B cell (primary cell): Measurements from ENCODE around the gene GSG1. TPM values are rescaled to one million over a fixed set of nuclear protein-coding genes. Genes with fewer than 3 reads are reported as not detected.

Experiments used
- ATAC-seq: fragments of 200-7000 bp; cut with Tn5 transposase; one replicate; pipeline ENCODE4 v1.10.0; 2021; ENCODE audit warnings: low read depth, mild to moderate bottlenecking, moderate number of reproducible peaks, moderate library complexity
- CTCF ChIA-PET: fragments of 350-600 bp; sonication (Branson Sonifier 250); formaldehyde crosslinking; loops from one replicate; lab custom pipeline; 2021; ENCODE audit warnings: antibody characterized with exemption, inconsistent platforms; lab: Charles Lee
- POLR2A ChIA-PET: fragments of 350-600 bp; sonication (Branson Sonifier 250); formaldehyde crosslinking; loops from one replicate; lab custom pipeline; 2021; ENCODE audit warnings: antibody characterized with exemption; lab: Charles Lee
- DNase-seq: peaks from one replicate; pipeline ENCODE4 v3.0.0; 2013
- H2AFZ ChIP-seq: 2 replicates; pipeline ENCODE4 v1.6.1; 2012; ENCODE audit warnings: mild to moderate bottlenecking, low read depth, low read length; ENCODE audit not compliant: insufficient read depth, poor library complexity, severe bottlenecking
- H3K27ac ChIP-seq, 2 donors: 1 replicate in 1 of 2; 2 replicates in 1 of 2; pipeline ENCODE4 v1.5.1; 2012 to 2013; ENCODE audit warnings: low read length in 2 of 2, mild to moderate bottlenecking in 2 of 2, moderate library complexity in 1 of 2
- H3K27me3 ChIP-seq, 4 experiments: fragments of 200-600 bp in 1 of 4; sonication (generic) in 1 of 4; replicated peaks in 1 of 4; 1 replicate in 2 of 4; 2 replicates in 2 of 4; pipeline versions ENCODE4 v1.6.1 to v1.7.0; 2013 to 2016; ENCODE audit warnings: low read length in 3 of 4, mild to moderate bottlenecking in 2 of 4, mixed read lengths in 1 of 4, moderate library complexity in 1 of 4; ENCODE audit not compliant: insufficient read depth in 4 of 4, control insufficient read depth in 3 of 4; ENCODE audit errors: control extremely low read depth in 1 of 4
- H3K36me3 ChIP-seq, 2 experiments: replicated peaks in 1 of 2; 1 replicate in 1 of 2; 2 replicates in 1 of 2; pipeline versions ENCODE4 v1.6.1 to v1.7.1; 2013; ENCODE audit warnings: low read length in 1 of 2; ENCODE audit not compliant: insufficient read depth in 2 of 2, control insufficient read depth in 1 of 2; ENCODE audit errors: control extremely low read depth in 1 of 2, extremely low read depth in 1 of 2
- H3K4me1 ChIP-seq, 2 donors: fragments of 200-600 bp in 1 of 2; sonication (generic) in 1 of 2; 1 replicate in 1 of 2; 2 replicates in 1 of 2; pipeline versions ENCODE4 v1.5.1 to v1.6.1; 2013 to 2017; ENCODE audit warnings: low read length in 2 of 2; ENCODE audit not compliant: control insufficient read depth in 2 of 2, insufficient read depth in 2 of 2
- H3K4me2 ChIP-seq: replicated peaks from 2 replicates; pipeline ENCODE3; 2012; ENCODE audit warnings: mild to moderate bottlenecking, low read depth, low read length; ENCODE audit not compliant: poor library complexity, severe bottlenecking
- H3K4me3 ChIP-seq, 5 experiments: fragments of 200-600 bp in 1 of 5; sonication (generic) in 1 of 5; 1 replicate in 3 of 5; 2 replicates in 2 of 5; pipeline versions ENCODE4 v1.5.1 to v1.7.0; 2011 to 2016; ENCODE audit warnings: low read length in 4 of 5, mild to moderate bottlenecking in 4 of 5, low read depth in 2 of 5, control low read depth in 1 of 5, moderate library complexity in 1 of 5; ENCODE audit not compliant: insufficient read depth in 1 of 5; ENCODE audit errors: control extremely low read depth in 1 of 5, extremely low read depth in 1 of 5
- H3K79me2 ChIP-seq: fragments of 200-600 bp; sonication (generic); one replicate; pipeline ENCODE4 v1.6.0; 2016; ENCODE audit warnings: low read length; ENCODE audit not compliant: control insufficient read depth, insufficient read depth
- H3K9ac ChIP-seq: fragments of 200-600 bp; sonication (generic); 2 replicates; pipeline ENCODE4 v1.6.1; 2017; ENCODE audit warnings: mild to moderate bottlenecking, low read length, moderate library complexity
- H3K9me3 ChIP-seq, 3 donors: one replicate each; pipeline versions ENCODE4 v1.6.1 to v1.7.1; 2013; ENCODE audit warnings: low read length in 2 of 3; ENCODE audit not compliant: control insufficient read depth in 2 of 3, insufficient read depth in 1 of 3; ENCODE audit errors: control extremely low read depth in 1 of 3
- H4K20me1 ChIP-seq: 2 replicates; pipeline ENCODE4 v1.6.0; 2012; ENCODE audit warnings: mild to moderate bottlenecking, low read length; ENCODE audit not compliant: insufficient read depth, control insufficient read depth, poor library complexity, severe bottlenecking
- H3K27ac Mint-ChIP-seq: one replicate; pipeline ENCODE4 v1.8.0; 2021; ENCODE audit warnings: mixed read lengths
- H3K27me3 Mint-ChIP-seq: one replicate; pipeline ENCODE4 v1.8.0; 2021; ENCODE audit warnings: mixed read lengths
- H3K4me1 Mint-ChIP-seq: one replicate; pipeline ENCODE4 v1.8.0; 2021; ENCODE audit warnings: mixed read lengths
- H3K4me3 Mint-ChIP-seq: one replicate; pipeline ENCODE4 v1.8.0; 2021; ENCODE audit warnings: mixed read lengths
- H3K9me3 Mint-ChIP-seq: one replicate; pipeline ENCODE4 v1.8.0; 2022; ENCODE audit warnings: mixed read lengths; ENCODE audit not compliant: insufficient read depth
- CTCF ChIP-seq: fragments of 200-600 bp; IDR thresholded peaks from one replicate; pipeline ENCODE4 v1.8.0; 2022; ENCODE audit warnings: antibody characterized with exemption, mild to moderate bottlenecking
- EZH2 ChIP-seq: IDR thresholded peaks from 2 replicates; pipeline ENCODE4 v1.6.1; 2012; ENCODE audit warnings: borderline replicate concordance, low read depth, mild to moderate bottlenecking, moderate library complexity, low read length; ENCODE audit not compliant: insufficient read depth, poor library complexity, severe bottlenecking
- WGBS: methylation state at CpG from one replicate; pipeline ENCODE4 v1.1.5; 2013; ENCODE audit warnings: missing lambda C conversion rate; ENCODE audit not compliant: insufficient coverage; 5-methylcytosine and 5-hydroxymethylcytosine counted together
- intact Hi-C: fragments of 100-400 bp; cut with micrococcal nuclease; formaldehyde crosslinking; loops from one replicate; pipeline ENCODE4 v1.10.0; 2022
- polyA plus RNA-seq: library from polyadenylated mRNA; depleted of rRNA; stranded (reverse); fragments of >200 nt; gene quantifications from 2 replicates; pipeline ENCODE4 v1.2.3, GENCODE V29; 2012
- total RNA-seq, 2 donors: library from RNA; stranded (reverse); fragments of 120-200 nt in 1 of 2; gene quantifications; 1 replicate in 1 of 2; 2 replicates in 1 of 2; pipeline versions ENCODE4 v1.2.3 to v1.2.4, GENCODE V29; 2013 to 2022

The GSG1 gene
- total and polyA plus RNA-seq, 2 donors (not counting 1 experiment from before 2014, with no cell fraction given): not detected

DNA sequence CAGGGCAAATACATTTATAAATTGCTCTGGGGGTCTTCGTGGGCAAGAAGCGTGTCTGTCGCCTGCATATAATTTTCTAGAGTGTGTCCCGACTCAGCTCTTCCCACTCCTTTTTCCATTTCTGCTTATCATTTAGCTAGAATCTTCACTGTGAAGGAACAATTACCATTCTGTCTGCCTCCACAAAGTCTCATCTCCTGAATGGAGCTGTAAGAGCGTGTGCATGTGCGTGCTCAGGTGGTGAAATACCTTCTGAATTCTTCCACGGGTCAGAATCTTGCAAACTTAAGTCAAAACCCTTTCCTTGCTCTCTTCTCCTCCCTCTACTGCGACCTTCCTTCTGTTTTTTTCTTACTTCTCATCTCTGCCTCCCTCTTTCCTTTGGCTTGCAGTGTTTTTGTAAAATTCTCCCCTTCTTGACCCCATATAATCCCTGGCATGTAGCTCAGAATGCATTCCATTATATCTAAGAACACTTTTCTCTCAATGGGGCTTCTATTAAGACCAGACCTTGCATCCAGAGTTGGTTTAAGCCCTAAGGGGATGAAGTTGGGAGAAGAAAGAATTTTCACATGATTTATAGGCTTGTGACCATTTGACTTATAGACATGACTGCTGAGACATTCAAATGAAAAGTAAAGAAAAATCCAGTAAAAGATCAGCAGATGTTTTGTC, 25.0 kb upstream of the GSG1 start:
- Histone ChIP-seq H3K79me2 (no peaks in the 10 kb centered on the region), H3K4me3 (no peak overlapping the region), H3K27ac (no peak overlapping the region), H3K9me3 (no peaks in the 10 kb centered on the region), H3K27me3 (no peaks in the 10 kb centered on the region), H3K36me3 (no peaks in the 10 kb centered on the region), H3K9ac (no peak overlapping the region), H2AFZ (no peak overlapping the region), H3K4me2 (no peak overlapping the region), H4K20me1 (no peaks in the 10 kb centered on the region), H3K4me1 (no peaks in the 10 kb centered on the region)
- intact Hi-C loops: no loop called here
- H3K4me3 Mint-ChIP-seq: no peak overlapping the region
- H3K4me1 Mint-ChIP-seq: no peaks in the 10 kb centered on the region
- H3K27ac Mint-ChIP-seq: no peak overlapping the region
- ATAC-seq (no peak), DNase-seq (no peak)
- no peaks in the 10 kb centered on the region for H3K9me3 Mint-ChIP-seq
- CTCF ChIA-PET: no interaction called here
- WGBS: 91% methylated on average over 8 of the region's 8 CpGs
- TF ChIP-seq EZH2: no peak
- no peak for TF ChIP-seq CTCF
- peaks cover 17% of the 10 kb centered on the region for H3K27me3 Mint-ChIP-seq
- POLR2A ChIA-PET: no interaction called here

GRCh38 chr12:13127444-13127843, 24.0 kb upstream of the GSG1 start:
- no peak overlapping the region for H3K9ac ChIP-seq
- no peak for TF ChIP-seq CTCF
- TF ChIP-seq EZH2: no peak
- no peak overlapping the region for H2AFZ ChIP-seq
- Mint-ChIP-seq H3K27me3 (peaks cover 20% of the 10 kb centered on the region), H3K4me3 (no peak overlapping the region), H3K27ac (no peak overlapping the region), H3K9me3 (no peaks in the 10 kb centered on the region), H3K4me1 (no peaks in the 10 kb centered on the region)
- no peaks in the 10 kb centered on the region for H3K27me3 ChIP-seq
- no peaks in the 10 kb centered on the region for H4K20me1 ChIP-seq
- ATAC-seq (no peak), DNase-seq (no peak)
- H3K9me3 ChIP-seq: no peaks in the 10 kb centered on the region
- POLR2A ChIA-PET: no interaction called here
- H3K4me2 ChIP-seq: no peak overlapping the region
- no peak overlapping the region for H3K4me3 ChIP-seq
- intact Hi-C loops: no loop called here
- H3K79me2 ChIP-seq: no peaks in the 10 kb centered on the region
- H3K36me3 ChIP-seq: no peaks in the 10 kb centered on the region
- H3K4me1 ChIP-seq: no peaks in the 10 kb centered on the region
- CTCF ChIA-PET: no interaction called here
- no peak overlapping the region for H3K27ac ChIP-seq
- 93% methylated on average over 3 of the region's 5 CpGs for WGBS
